Activated CD4-positive, alpha-beta T cell treated with anti-CD3 and anti-CD28 coated beads for 24 hours (primary cell): ENCODE measurements around the gene FGFRL1.

ENCODE experiments used
- DNase-seq, 2 donors: peaks; one replicate each; pipeline ENCODE4 v3.0.0-alpha.2; 2020; ENCODE audit warnings: low read depth in 2 of 2

The FGFRL1 gene

GRCh38 chr4:1006856-1007255 lies 4.6 kb upstream of the FGFRL1 start:
- no peak for DNase-seq

- no peak for DNase-seq
These were observed 2.4 kb upstream of the FGFRL1 start for GRCh38 chr4:1008840-1009541.

- peak; percentile 52 to 54 for DNase-seq
These were observed 1.7 kb upstream of the FGFRL1 start for GRCh38 chr4:1009542-1010394.

- peak; percentile 38 to 52 for DNase-seq
These were observed 918 bp upstream of the FGFRL1 start for GRCh38 chr4:1010395-1011021.

- no peak for DNase-seq
These were observed 224 bp downstream of the FGFRL1 start for GRCh38 chr4:1011666-1012033.

GRCh38 chr4:1012034-1012739 lies 761 bp downstream of the FGFRL1 start:
- no peak for DNase-seq

- no peak for DNase-seq
These were observed 2.0 kb downstream of the FGFRL1 start for GRCh38 chr4:1013225-1014073.

GRCh38 chr4:1014291-1015167 lies 3.1 kb downstream of the FGFRL1 start:
- no peak for DNase-seq

- DNase-seq, result no peak
These were observed 3.8 kb downstream of the FGFRL1 start for GRCh38 chr4:1015179-1015578.

- no peak for DNase-seq
These were observed 4.3 kb downstream of the FGFRL1 start for GRCh38 chr4:1015746-1016145.

- no peak for DNase-seq
These were observed 5.8 kb downstream of the FGFRL1 start for GRCh38 chr4:1017211-1017610.

- no peak for DNase-seq
These were observed 6.3 kb downstream of the FGFRL1 start for GRCh38 chr4:1017706-1018105.

- no peak for DNase-seq
These were observed 7.0 kb downstream of the FGFRL1 start for GRCh38 chr4:1018147-1019020.

GRCh38 chr4:1019320-1019719 lies 7.9 kb downstream of the FGFRL1 start:
- no peak for DNase-seq

- no peak for DNase-seq
These were observed 8.5 kb downstream of the FGFRL1 start for GRCh38 chr4:1019729-1020470.

- no peak for DNase-seq
These were observed 10.1 kb downstream of the FGFRL1 start for GRCh38 chr4:1021386-1022050.

GRCh38 chr4:1022051-1022738 lies 10.8 kb downstream of the FGFRL1 start:
- no peak for DNase-seq
